ENCODE results near the gene RPS6KB2. TPM values are rescaled to one million over a fixed set of nuclear protein-coding genes. Genes with fewer than 3 reads are reported as not detected.
A peak's percentile ranks its signal among the peaks of the same experiment; 100 is the strongest.

Gene RPS6KB2
- total and polyA plus RNA-seq, 12 donors, result 36.6 to 111 (median 50.0) TPM

DNA sequence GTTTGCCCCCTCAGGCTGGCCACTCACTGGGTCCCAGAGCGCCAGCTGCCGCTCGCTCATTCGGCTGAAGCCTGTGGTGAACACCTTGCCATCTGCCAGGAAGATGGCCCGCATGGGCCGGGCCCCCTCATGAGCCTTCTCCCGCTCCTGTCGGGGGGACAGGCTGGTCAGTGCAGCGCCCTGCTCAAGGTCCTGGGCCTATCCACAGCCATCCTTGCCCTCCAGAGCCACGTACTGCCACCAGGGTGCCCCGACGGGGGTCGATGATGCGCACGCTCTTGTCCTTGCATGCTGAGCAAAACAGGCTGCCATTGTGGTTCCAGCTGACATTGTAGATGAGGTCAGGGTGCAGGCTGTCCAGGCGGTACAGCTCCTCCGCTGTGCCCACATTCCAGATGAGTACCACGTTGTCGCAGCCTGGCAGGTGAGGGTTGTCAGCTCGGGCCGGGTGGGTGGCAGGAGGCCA lies 12.8 kb downstream of the RPS6KB2 start:
- Histone ChIP-seq H3K36me3 (replicated peaks in 1 of 2) (peaks cover 0 to 38% of the 10 kb centered on the region in 2 donors), H3K4me1 (replicated peaks in 1 of 2) (peaks cover 0 to 26% of the 10 kb centered on the region in 2 donors), H3K9me3 (replicated peaks in 1 of 3) (no peaks in the 10 kb centered on the region), H3K27me3 (no peaks in the 10 kb centered on the region), H3K4me3 (no peak overlapping the region), H3K27ac (no peak overlapping the region)
- DNase-seq, result no peak
- intact Hi-C loops (cut with DNase I), result no loop called here
- 84 to 97% (median 91%) methylated on average over 6 to 21 of the region's 21 CpGs for WGBS, 4 donors
- TF ChIP-seq, protein P1, sequence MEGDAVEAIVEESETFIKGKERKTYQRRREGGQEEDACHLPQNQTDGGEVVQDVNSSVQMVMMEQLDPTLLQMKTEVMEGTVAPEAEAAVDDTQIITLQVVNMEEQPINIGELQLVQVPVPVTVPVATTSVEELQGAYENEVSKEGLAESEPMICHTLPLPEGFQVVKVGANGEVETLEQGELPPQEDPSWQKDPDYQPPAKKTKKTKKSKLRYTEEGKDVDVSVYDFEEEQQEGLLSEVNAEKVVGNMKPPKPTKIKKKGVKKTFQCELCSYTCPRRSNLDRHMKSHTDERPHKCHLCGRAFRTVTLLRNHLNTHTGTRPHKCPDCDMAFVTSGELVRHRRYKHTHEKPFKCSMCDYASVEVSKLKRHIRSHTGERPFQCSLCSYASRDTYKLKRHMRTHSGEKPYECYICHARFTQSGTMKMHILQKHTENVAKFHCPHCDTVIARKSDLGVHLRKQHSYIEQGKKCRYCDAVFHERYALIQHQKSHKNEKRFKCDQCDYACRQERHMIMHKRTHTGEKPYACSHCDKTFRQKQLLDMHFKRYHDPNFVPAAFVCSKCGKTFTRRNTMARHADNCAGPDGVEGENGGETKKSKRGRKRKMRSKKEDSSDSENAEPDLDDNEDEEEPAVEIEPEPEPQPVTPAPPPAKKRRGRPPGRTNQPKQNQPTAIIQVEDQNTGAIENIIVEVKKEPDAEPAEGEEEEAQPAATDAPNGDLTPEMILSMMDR (IDR thresholded peaks at IDR 0.05), result no peak
- no peak for TF ChIP-seq POLR2A (IDR thresholded peaks at IDR 0.05)

DNA sequence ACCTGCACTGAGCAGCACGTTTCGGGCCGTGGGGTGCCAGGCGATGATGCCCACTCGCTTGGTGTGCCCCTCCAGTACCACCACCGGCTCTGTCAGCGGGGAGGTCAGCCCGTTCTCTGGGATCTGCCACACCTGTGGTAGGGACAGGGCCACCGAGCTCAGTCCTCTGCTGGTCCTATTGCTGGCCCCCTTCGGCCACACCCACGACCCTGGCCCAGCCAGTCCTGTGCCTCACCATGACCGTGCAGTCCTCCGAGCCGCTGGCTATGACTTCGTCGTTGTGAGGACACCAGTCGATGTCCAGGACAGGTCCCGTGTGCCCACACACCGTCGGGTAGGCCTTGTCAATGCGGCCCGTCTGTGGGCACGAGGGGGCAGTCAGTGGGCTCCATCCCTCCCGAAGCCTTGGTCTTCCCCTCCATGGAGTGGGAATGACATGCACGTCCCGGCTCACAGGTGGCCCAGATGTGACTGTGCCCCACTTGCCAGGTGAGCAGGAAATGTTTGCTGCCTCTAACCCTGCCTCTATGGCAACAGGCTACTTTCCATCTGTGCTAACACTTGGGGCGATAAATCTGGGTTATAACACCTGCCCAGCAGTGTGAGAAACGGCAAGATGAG lies 13.5 kb downstream of the RPS6KB2 start:
- intact Hi-C loops (cut with DNase I), result no loop called here
- no peaks in the 10 kb centered on the region for H3K27me3 ChIP-seq
- no peak overlapping the region for H3K4me3 ChIP-seq
- peak overlapping the region in 1 of 5 donors; percentile 98 for H3K27ac ChIP-seq
- DNase-seq, result no peak
- TF ChIP-seq, protein P1 (IDR thresholded peaks at IDR 0.05), result no peak
- no peak for TF ChIP-seq POLR2A (IDR thresholded peaks at IDR 0.05)
- no peaks in the 10 kb centered on the region for H3K9me3 ChIP-seq (replicated peaks in 1 of 3)
- H3K36me3 ChIP-seq (replicated peaks in 1 of 2), result peaks cover 0 to 38% of the 10 kb centered on the region in 2 donors
- H3K4me1 ChIP-seq (replicated peaks in 1 of 2), result peaks cover 0 to 23% of the 10 kb centered on the region in 2 donors
- WGBS, 4 donors, result 86 to 89% (median 88%) methylated on average over 11 to 28 of the region's 28 CpGs

DNA sequence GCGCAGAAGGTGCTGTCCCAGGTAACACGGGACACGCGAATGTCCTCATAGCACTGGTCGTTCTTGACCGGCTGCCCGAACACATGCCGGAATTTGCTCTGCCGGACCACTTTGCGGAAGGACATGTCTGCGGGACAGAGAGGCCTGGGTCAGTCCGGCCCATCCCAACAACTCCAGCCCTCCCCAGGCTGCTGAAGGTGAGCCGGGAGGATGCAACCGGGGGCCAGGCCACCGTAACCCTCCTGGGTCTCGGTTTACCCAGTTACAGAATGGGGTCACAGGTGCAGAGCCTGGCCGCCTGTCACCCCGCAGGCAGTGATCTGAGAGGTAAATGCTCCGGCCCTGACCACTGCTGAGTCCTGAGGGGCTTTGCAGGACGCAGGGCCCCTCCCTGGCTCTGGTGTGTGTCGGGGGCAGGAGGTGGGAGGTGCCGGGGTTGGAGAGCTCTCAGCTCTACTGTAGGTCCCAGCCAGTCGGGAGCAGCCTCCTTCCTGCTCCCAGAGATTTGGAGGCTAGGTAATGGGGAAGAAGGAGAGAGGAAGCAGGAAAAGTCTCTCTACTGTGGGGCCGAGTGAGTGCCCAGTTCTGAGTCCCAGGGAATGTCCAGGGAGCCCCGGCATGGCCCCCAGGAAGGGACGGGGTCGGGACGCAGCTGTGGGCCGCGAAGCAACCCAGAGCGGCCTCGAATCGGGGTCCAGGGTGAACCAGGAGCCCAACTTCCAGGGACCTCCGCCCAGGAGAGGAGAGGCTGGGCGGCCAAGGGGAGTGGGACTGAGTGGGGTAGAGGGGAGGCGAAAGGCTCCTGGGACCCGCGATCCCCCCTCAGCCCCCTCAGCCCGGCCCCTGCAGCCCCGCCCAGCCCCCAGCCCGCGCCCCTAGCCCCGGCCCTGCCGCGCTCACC lies 14.5 kb downstream of the RPS6KB2 start:
- WGBS, 4 donors, result 0 to 38% (median 23%) methylated on average over 8 to 45 of the region's 45 CpGs
- intact Hi-C loops (cut with DNase I), result no loop called here
- Histone ChIP-seq H3K4me3 (peak overlapping the region; percentile 11 to 94 (median 52)), H3K9me3 (replicated peaks in 1 of 3) (no peaks in the 10 kb centered on the region), H3K36me3 (replicated peaks in 1 of 2) (peaks cover 0 to 32% of the 10 kb centered on the region in 2 donors), H3K27me3 (no peaks in the 10 kb centered on the region), H3K4me1 (replicated peaks in 1 of 2) (peaks cover 0 to 23% of the 10 kb centered on the region in 2 donors), H3K27ac (peak overlapping the region; percentile 39 to 98 (median 91))
- no peak for DNase-seq
- no peak for TF ChIP-seq POLR2A (IDR thresholded peaks at IDR 0.05)
- TF ChIP-seq, protein P1 (IDR thresholded peaks at IDR 0.05), result no peak

DNA sequence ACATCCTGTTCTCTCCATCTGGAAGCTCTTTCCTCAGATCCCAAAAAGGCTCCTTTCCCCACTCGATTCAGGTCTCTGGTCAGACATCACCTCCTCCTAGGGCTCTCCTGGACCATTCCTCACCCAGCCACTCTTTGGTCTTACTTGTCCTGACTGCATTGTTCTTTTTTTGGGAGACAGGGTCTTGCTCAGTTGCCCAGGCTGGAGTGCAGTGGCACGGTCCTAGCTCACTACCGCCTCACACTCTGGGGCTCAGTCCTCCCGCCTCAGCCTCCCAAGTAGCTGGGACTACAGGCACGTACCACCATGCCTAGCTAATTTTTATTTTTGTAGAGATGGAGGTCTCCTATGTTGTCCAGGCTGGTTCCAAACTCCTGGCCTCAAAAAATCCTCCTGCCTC lies 17.2 kb downstream of the RPS6KB2 start:
- H3K27me3 ChIP-seq, result no peaks in the 10 kb centered on the region
- 79 to 89% (median 85%) methylated on average over 5 of the region's 5 CpGs for WGBS, 4 donors
- DNase-seq, result no peak
- no peak for TF ChIP-seq POLR2A (IDR thresholded peaks at IDR 0.05)
- TF ChIP-seq, protein P1 (IDR thresholded peaks at IDR 0.05), result no peak
- no peak overlapping the region for H3K27ac ChIP-seq
- H3K36me3 ChIP-seq (replicated peaks in 1 of 2), result peaks cover 0 to 14% of the 10 kb centered on the region in 2 donors
- H3K4me3 ChIP-seq, result no peak overlapping the region
- H3K4me1 ChIP-seq (replicated peaks in 1 of 2), result peaks cover 0 to 16% of the 10 kb centered on the region in 2 donors
- no peaks in the 10 kb centered on the region for H3K9me3 ChIP-seq (replicated peaks in 1 of 3)
- intact Hi-C loops (cut with DNase I), result no loop called here
